HG03432 (cell line): ENCODE data around the gene GALNS.

Experiments used
- ATAC-seq: cut with Tn5 transposase; IDR thresholded peaks from one replicate; pipeline ENCODE4 v1.9.1; 2021; ENCODE audit warnings: mild to moderate bottlenecking, moderate library complexity; ENCODE audit not compliant: unreplicated experiment

Gene GALNS

GRCh38 chr16:88787579-88788314 is 69.0 kb downstream of the GALNS start:
- no peak for ATAC-seq

GRCh38 chr16:88785106-88785924 is 71.4 kb downstream of the GALNS start, which contains the start of gene PIEZO1:
Gene PIEZO1, minus strand, starts transcription at chr16:88785220. Its CDS starts 256 bp downstream, at chr16:88784964.
- ATAC-seq = no peak

- no peak for ATAC-seq
Measured at GRCh38 chr16:88784856-88785105, 72.0 kb downstream of the GALNS start.

- no peak for ATAC-seq
Measured at GRCh38 chr16:88784074-88784855, 72.5 kb downstream of the GALNS start.

GRCh38 chr16:88783391-88784073 is 73.2 kb downstream of the GALNS start:
- no peak for ATAC-seq

GRCh38 chr16:88782454-88783390 is 74.0 kb downstream of the GALNS start:
- no peak for ATAC-seq

- peak; percentile 41 for ATAC-seq
Measured at GRCh38 chr16:88781140-88782077, 75.3 kb downstream of the GALNS start.

- ATAC-seq = no peak
Measured at GRCh38 chr16:88780142-88781062, 76.3 kb downstream of the GALNS start.

GRCh38 chr16:88779406-88780141 is 77.2 kb downstream of the GALNS start:
- ATAC-seq = no peak

- ATAC-seq = no peak
Measured at GRCh38 chr16:88778541-88779065, 78.1 kb downstream of the GALNS start.

GRCh38 chr16:88778271-88778525 is 78.5 kb downstream of the GALNS start:
- no peak for ATAC-seq

GRCh38 chr16:88777471-88778270 is 79.1 kb downstream of the GALNS start:
- no peak for ATAC-seq

- no peak for ATAC-seq
Measured at GRCh38 chr16:88775825-88776224, 80.9 kb downstream of the GALNS start.

- no peak for ATAC-seq
Measured at GRCh38 chr16:88774544-88775393, 82.0 kb downstream of the GALNS start.

- ATAC-seq = no peak
Measured at GRCh38 chr16:88773812-88774291, 82.9 kb downstream of the GALNS start.
